HG03280 (cell line): ENCODE results near the gene EYS.
"Not testable (repeated sequence)": the region's sequence is repeated elsewhere in the genome, so short reads cannot be mapped to it uniquely, and the experiment has no call there.

ENCODE experiments used
- ATAC-seq: cut with Tn5 transposase; IDR thresholded peaks from one replicate; pipeline ENCODE4 v1.9.1; 2021; ENCODE audit warnings: mild to moderate bottlenecking, moderate library complexity; ENCODE audit not compliant: unreplicated experiment

Gene EYS

DNA sequence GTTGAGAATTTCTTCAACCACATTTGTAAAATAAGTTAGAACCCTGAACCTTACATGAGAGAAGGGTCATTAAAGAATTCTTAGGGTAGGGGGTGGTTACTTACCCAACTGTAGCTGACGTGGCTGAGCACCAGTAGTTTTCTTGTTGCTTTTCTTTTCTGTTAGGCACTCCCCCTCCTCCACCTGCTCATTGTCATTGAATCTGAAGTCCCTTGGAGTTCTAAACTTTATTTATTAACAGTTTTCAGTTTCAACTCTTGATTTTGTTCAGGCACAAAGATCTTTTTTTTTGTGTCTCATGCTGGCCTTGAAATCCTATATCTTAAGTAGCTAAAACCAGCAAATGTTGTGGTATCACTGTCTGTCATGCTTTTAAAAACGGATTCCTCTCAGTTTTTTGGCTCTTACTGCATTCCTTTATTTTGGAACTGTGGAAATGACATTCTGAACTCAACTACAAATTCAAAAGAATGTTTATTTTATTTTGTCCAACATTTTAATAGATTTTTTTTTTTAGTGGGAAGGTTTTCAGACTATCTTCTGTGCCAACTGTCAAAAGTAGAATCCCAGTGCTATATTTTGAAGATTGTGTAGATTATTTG lies 1606.2 kb downstream of the EYS start:
- ATAC-seq: no peak

DNA sequence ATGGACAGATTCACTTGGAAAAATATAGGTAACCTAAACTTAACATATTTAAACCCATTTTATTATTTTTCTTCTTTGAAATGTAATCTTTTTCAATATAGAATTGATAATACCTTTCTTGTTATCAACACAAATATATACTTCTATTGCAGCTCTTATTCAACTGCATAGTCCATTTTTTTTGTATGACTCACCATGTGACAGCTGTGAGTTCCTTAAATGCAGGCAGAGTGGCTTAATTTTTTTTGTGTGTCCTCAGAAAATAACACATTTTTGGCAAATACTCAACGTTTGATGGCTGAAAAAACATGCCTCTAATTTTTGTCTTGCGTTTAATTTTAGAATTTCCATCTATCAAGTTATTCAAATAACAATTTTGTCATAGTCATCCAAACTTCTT lies 1616.7 kb downstream of the EYS start:
- ATAC-seq: no peak

DNA sequence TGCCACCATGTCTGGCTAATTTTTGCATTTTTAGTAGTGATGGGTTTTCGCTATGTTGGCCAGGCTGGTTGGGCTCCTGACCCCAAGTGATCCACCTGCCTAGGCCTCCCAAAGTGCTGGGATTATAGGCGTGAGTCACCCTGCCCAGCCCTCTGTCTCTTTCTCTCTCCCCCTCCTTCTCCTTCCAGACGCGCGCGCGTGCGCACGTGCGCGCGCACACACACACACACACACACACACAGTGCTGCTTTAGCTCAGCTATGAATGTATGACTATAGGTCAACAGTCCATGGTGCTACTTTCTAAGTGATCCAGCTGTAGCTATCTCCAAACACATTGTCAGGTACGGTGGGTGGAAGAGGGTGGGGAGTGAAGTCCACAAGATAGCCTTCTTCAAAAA lies 1621.9 kb downstream of the EYS start:
- no peak for ATAC-seq

DNA sequence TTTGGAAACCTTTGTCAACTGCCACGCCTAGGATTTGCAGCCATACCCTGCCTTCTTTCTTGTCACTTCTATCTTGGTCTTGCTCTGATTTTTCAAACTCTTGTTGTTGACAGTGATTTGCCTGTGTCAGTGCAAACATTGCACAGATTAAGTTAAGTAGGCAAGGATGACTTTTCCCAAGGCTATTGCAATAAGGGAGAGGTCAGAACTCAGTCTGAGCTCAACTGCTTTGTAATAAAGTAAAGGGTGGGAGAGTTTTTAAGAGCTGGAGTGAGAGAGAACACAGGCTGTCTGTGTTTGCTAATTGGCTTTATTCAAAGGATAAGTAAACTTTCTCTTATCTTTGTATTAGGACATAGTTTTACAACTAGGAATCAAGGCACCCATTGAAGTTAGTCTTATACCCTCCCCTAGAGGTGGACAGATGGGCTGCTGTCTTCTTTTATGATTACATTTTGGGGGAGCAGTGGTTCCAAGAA lies 1622.8 kb downstream of the EYS start:
- no peak for ATAC-seq

DNA sequence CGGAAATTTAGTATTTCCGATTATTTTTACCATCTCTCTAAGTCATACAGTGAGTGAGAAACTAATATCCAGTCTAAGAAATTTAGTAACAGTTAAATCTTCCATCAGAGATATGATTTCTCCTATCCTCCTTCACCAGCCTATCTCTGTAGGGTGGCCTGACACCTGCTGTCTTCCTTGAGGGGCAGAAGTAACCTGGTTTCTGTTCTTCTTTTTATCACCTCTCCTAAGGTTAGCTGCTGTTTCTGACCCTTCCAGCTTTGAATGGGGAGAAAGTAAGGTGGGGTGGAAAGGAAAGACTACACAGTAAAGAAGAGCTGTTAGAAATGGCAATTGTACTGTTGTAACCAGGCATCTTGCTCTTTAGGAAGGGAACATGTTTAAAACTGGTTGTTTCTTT lies 1623.8 kb downstream of the EYS start:
- ATAC-seq: no peak

DNA sequence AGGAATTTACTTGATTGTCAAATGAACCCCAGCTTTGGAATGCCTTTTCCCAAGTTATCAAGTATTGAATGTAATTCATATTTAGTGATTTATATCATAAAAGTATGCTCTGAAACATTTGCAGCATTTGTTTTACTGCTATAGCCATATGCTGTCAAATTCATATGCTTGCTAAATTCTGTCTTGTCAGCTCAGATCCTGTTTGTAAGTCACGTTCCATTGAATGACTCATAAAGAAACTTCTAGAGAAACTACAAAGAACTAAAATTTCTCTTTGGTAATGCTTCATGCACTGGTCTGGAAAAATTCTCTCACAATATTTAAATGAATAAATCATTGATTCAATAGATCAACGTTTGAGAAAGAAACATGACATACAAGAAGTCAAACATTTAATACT lies 1625.6 kb downstream of the EYS start:
- ATAC-seq: no peak

DNA sequence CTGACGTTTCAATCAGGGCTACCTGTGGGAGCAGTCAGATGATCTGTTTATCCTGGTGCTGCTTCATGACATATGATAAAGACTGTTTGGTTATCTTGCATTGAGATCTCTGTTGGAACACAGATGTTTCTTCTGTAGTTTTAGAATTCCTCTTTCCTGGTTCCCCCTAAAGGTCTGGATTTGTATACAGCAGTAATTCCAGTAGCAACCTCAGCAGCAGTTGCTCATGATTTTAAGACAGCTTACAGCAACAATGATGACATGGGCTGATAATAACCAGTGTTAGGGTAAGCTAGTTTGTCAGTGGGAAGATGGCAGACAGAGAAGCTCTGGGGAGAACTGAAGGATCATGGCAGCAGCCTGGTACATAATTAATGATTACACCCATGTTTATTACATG lies 1632.0 kb downstream of the EYS start:
- ATAC-seq: no peak

DNA sequence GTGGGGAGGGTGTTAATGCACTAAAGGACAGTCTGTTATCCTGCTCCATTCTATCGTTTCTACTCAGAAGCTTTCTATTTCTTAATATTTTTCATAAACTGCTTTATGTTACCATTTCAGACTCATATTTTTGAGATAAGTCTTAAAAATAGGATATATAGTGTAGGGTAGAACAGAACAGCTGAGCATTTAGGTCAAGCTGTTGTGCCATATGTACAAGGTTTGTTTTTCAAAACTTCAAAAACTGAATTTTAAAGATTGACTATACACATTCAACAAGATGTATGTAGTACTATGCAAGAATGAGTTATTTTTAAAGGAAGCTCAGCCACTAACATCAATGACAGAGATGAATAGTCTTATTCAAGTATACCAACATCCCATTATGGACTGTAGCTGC lies 1634.3 kb downstream of the EYS start:
- ATAC-seq: no peak

DNA sequence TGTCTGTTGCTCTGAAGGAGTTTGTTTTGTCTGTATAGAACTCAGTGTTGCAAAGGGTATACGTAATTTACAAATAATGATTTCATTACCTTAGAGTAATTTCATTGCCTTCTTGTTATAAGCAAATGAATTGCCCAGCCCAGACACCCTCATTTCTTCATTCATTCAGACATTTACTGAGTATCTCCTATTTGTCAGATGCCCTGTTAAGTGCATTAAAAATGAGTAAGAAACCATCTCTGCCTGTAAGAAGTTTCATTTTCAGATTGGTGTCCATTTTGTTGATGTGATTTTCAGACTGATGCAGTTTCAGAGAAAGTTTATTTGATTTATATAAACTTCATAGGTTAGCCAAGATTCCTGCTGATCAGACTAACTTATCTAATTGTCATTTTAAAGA lies 1642.1 kb downstream of the EYS start:
- no peak for ATAC-seq

DNA sequence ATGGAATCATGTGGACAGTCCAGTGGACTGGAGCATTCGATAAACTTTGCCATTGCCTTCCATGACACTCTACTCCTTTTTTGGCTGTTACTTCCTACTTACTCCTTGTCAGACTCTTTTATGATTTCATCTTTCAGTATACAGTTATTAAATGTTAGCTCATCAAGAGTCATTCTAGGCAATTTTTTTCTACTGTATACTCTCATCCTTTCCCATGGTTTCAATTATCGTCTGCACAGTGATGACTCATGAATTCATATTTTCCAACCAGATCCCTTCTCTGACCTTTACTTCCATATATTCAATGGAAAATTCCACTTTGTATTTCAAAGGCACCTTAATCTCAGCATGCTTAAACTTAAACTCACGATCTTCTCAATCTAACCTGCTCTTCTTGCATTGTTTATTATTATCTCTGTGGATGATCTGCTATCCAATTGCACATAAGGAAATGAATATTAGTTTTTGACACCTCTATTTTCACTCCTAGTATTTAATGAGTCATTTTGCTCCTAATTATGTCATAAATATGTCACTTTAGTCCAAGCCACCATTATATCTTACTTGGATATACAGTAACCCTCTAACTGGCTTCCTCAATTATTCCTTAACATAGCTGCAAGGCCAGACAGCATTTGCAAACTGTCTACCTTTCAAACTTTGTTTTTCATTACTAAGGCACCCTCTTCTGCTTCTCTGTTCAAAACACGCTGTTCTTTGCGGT lies 1643.9 kb downstream of the EYS start:
- no peak for ATAC-seq

DNA sequence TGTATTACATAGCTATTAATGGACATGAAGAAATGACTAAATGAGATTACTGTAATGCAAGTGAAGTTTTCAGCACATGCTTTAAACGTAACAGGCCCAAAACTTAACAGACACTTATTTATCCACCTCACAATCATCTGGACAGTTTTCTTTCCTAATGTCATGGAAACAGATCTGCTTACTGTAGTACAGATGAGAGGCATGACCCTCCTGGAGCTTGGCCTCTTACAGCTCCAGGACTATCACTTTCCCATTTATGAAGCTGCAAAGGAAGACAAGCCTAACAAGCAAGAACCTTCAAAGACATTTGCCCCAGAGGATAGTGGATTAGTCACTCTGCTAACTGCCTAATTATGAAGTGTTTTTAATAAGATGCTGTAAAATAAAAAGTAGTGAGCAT lies 1652.2 kb downstream of the EYS start:
- ATAC-seq: no peak

DNA sequence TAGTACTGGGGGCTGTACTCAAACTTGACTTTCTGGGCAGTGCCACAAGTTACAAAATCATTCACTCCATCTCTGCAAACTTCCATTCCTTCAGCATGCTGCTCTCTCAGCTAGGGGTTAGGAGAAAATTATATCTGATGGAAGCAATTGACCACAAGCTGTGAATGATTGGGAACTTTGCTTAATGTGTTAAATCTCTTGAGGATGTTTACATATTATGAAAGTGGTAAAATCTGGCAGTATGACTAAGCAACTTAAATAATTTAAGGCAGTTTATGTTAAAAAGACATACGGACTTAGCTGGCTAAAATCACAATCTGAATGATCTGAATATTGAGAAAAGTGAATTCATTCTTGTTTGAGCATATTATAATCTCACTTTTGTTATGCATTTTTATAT lies 1656.4 kb downstream of the EYS start:
- no peak for ATAC-seq

DNA sequence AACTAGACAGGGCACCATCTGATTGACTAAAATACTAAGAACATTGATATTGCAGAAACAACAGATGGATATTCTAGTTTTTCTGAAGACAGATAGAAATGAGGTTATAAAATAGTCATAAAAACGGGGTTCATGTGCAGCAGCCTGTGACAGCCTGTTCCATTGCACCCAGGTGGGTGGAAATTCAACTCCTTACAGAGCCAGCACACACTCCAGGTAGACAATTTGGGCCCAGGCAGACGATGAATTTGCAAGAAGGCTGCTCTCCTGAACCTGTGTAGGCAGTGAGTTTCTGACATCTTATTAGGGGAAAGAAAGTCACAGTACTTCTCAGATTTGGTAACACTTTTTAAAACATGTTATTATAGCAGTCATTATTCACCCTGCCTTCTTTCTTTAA lies 1657.3 kb downstream of the EYS start:
- ATAC-seq: no peak

DNA sequence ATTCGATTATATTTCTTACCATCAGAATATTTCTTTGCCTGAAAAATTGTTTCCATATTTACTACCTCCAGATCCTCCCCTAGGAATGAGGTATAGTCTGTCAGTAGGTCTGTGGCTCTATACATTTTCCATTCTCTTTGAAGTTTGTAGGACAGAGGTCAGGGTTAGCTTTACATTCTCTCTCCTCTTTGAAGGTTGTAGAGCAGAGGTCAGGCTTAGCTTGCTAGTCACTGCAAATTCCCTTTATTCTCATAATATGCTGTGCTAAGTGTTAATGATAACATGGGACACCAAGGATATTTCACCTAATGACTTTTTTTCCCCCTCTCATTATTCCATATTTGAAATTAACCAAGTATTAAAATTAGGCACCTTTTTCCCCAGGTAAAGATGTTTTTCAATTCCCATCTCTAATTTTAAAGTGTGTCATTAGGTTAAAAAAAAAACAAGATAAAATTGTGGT lies 1660.2 kb downstream of the EYS start:
- ATAC-seq: no peak

DNA sequence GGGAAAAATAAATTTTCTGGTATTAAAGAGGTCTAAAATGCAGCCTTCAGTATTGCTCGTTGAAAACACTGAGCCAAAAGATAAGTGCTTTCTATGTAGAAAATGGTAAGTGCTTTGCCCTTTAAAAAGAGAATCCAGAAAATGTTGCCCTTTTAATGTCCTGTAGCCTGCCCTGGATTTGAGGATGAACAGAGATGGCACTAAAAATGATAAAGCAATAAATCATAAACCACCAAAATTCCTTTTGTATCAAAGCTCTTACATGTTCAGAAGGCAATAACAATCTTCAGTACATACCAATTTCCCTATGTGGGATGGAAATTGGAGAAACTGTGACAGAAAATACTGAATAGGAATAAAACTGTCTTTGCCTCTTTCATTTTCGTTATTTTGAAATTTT lies 1665.7 kb downstream of the EYS start:
- ATAC-seq: no peak

DNA sequence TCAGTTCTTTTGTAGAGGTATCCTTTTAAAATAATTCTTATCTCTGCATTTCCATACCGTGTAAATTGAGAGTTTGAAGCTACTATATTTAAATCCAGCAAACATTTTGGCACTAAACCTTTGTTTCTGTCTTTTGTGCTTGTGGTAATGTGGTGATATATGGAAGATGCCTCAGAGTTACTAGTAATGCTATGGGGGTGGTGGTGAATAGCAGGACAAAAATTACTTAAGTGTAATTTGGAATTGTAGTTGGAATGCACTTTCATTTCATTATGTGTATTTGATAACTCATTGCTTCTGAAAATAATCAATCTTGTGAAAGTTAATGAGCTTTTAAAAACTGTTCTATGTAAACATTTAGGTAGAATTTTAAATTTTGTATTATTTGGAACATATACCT lies 1666.9 kb downstream of the EYS start:
- no peak for ATAC-seq

DNA sequence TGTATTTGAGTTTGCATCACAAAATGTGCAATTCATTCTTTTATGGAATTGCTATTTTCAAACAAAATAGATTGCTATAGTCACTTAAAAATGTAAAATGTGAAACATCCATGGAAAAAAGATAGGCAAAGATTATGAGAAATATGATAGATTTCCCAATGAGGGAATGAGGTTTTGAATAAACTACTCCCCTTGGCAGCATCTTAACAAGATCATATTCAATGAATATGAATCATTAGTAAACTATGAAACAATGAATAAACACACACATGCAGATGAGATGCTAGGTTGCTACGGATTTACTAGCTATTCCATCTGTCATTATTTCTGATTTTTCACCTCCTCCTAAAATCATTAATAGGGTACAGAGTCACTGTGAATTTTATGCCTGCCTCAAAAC lies 1669.6 kb downstream of the EYS start:
- ATAC-seq: no peak

DNA sequence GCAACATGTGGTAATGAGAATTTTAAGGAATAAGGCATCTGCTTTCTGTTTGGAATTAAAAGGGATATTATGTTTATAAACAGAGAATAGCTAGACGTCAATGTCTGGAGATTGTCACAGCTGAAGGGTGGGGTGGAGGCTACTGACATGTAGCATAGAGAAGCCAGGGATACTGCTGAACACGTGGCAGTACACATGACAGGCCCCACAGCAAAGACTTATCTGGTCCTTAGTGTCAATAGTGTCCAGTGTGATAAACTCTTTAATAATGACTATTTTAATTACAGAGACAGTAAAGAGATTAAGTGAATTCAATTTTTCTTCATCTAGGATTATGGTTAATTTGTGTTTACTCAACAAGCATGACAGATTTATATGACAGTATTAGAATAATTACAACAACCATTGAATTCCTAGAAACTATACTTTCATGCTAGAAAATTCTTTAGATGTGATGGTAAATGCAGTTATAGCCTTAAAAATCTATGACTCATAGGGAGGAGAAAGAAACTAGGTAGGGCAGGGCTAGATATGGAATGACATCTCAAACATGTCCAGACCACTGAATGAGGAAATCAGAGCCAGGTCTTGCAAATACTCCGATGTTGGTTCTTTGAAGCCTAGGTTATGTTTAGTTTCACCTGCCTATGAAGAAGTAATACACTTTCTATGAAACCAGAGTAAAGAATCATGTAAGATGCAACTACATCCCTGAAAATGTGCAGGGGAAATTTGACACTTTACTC lies 1671.9 kb downstream of the EYS start:
- no peak for ATAC-seq

DNA sequence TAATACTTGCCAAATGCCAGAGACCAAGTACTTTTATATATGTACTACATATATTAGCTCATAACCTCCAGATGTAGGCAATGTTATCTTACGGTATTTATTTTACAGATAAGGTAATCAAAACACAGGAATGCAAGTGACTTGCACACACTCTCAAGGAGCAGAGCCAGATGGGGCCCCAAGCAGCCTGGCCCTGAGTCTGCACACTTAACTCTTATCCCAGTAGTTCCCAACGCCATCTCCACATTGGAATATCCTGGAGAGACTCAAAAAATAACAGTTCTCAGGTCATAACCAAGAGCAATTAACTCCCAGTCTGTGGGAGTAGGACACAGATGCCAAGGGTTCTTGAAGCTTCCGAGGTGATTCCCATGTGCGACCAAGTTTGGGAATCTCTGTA lies 1672.7 kb downstream of the EYS start:
- ATAC-seq: no peak

DNA sequence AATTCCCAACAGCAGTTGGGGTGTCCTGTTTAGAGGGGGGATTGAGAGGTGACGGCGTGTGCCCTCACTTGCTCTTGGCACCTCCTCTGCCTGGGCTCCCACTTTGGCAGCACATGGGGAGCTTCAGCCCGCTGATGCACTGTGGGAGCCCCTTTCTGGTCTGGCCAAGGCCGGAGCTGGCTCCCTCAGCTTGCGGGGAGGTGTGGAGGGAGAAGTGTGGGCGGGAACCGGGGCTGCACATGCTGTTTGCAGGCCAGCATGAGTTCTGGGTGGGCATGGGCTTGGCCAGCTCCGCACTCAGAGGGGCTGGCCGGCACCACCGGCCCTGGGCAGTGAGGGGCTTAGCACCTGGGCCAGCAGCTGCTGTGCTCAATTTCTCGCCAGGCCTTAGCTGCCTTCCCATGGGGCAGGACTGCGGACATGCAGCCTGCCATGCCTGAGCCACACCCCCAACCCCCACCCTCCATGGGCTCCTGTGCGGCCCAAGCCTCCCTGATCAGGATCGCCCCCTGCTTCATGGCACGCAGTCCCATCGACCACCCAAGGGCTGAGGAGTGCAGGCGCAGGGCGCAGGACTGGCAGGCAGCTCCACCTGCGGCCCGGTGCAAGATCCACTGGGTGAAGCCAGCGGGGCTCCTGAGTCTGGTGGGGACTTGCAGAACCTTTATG lies 1675.9 kb downstream of the EYS start:
- ATAC-seq: not testable (repeated sequence)

DNA sequence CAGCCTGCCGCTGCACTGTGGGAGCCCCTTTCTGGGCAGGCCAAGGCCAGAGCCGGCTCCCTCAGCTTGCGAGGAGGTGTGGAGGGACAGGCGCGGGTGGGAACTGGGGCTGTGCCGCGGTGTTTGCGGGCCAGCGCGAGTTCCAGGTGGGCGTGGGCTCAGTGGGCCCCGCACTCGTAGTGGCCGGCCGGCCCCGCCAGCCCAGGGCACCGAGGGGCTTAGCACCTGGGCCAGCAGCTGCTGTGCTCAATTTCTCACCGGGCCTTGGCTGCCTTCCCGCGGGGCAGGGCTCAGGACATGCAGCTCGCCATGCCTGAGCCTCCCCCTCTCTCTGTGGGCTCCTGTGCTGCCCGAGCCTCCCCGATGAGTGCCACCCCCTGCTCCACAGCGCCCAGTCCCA lies 1683.3 kb downstream of the EYS start:
- no peak for ATAC-seq

DNA sequence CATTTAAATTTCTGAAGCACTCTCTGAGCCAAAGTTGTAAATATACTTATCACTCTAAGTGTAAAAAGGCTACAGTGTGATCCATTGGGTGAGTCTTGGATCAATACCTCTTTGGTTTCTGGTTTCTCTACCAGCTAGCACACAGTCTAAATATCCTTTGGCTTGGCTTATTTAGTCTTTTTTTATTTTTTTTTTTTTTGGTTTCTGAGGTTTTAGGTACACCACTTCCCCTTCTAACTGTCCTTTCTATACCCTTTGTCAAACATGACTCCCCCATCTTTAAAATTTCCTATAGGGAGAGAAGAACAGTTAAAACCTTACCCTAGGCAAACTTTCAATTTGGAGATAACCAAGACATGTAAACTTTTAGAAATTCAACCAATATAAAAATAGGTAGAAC lies 1692.4 kb downstream of the EYS start:
- ATAC-seq: no peak
